Prostate gland (tissue), 2 donors: ENCODE data around the gene CIC. TPM values are rescaled to one million over a fixed set of nuclear protein-coding genes. Genes with fewer than 3 reads are reported as not detected.

ENCODE experiments used
- DNase-seq: peaks from one replicate; pipeline ENCODE4 v3.0.0-alpha.2; 2019; ENCODE audit warnings: low spot score
- H3K27ac ChIP-seq, 2 donors: fragments of 200-600 bp; sonication (generic); 2 replicates each; pipeline ENCODE4 v1.5.1; 2017 to 2019
- H3K27me3 ChIP-seq: fragments of 200-600 bp; sonication (generic); replicated peaks from 2 replicates; pipeline ENCODE4 v1.5.1; 2019; ENCODE audit not compliant: insufficient read depth
- H3K36me3 ChIP-seq, 2 donors: fragments of 200-600 bp; sonication (generic); 1 replicate in 1 of 2; 2 replicates in 1 of 2; pipeline versions ENCODE4 v1.5.1 to v1.8.1; 2017 to 2019
- H3K4me1 ChIP-seq: fragments of 200-600 bp; sonication (generic); replicated peaks from 2 replicates; pipeline ENCODE4 v1.5.1; 2019
- H3K4me3 ChIP-seq, 2 donors: fragments of 200-600 bp; sonication (generic); 2 replicates each; pipeline ENCODE4 v1.5.1; 2017 to 2019
- H3K9me3 ChIP-seq: fragments of 200-600 bp; sonication (generic); 2 replicates; pipeline ENCODE4 v1.5.1; 2017
- CTCF ChIP-seq, 4 experiments: fragments of 200-600 bp in 2 of 4; fragments of 450-650 bp in 2 of 4; sonication (generic) in 2 of 4; IDR thresholded peaks; 1 replicate in 3 of 4; 2 replicates in 1 of 4; pipeline ENCODE4 v1.5.1; 2016 to 2019; ENCODE audit warnings: antibody characterized with exemption in 4 of 4, mild to moderate bottlenecking in 2 of 4, moderate library complexity in 2 of 4
- POLR2A ChIP-seq: fragments of 450-650 bp; IDR thresholded peaks from one replicate; pipeline ENCODE4 v1.6.1; 2016; ENCODE audit warnings: antibody characterized with exemption, mild to moderate bottlenecking
- POLR2AphosphoS5 ChIP-seq: sonication (generic); formaldehyde crosslinking; IDR thresholded peaks from one replicate; pipeline ENCODE4 v1.6.1; 2017; ENCODE audit warnings: antibody characterized with exemption
- WGBS: methylation state at CpG from one replicate; pipeline ENCODE4 v1.1.5; 2018; 5-methylcytosine and 5-hydroxymethylcytosine counted together
- intact Hi-C: fragments of 100-400 bp; cut with DNase I; formaldehyde crosslinking; loops from one replicate; pipeline ENCODE4 v1.14.2; 2022
- total RNA-seq, 2 donors: library from RNA; depleted of rRNA; stranded (reverse); fragments of >200 nt; gene quantifications; one replicate each; pipeline ENCODE4 v1.1.0, GENCODE V29; 2016

The CIC gene
- total RNA-seq, 2 donors from 2014 or later: 64.6 to 145 TPM

DNA sequence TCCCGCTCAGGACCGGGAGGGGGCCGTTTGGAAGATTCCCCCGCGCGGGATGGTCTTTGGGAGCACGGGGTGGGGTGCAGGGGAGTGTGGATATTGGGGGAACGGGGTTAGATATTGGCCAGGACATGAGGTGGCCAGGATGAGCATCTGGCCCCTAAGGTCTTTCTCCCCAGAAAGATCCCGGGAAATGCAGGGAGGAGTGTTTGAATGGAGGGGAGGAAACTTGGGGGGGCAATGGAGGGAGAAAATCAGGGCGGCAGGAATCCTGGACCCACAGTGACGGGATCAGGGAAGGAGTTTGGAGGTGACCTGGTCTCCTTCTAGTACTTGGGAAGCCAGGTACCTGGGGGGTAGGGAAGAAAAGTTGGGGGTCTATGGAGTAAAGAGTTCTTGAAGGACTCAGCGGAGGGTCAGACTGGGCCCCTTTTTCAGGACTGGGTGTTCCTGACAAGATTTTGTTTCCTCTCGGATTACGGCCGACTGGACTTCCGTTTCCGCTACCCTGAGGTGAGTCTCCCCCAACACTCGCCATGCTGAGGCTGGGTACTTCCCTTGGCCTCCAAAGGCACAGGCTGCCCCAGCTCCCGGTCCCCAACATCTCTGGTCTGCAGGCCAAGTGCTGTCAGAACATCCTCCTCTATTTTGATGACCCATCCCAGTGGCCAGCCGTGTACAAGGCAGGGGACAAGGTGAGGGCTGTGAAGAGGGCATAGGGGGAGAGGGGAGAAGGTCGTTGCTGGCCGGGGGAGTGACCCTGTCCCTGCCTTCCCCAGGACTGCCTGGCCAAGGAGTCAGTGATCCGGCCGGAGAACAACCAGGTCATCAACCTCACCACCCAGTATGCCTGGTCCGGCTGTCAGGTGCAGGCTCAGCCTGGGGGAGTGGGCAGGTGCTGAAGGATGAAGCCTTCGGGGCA, 45.0 kb downstream of the CIC start:
- intact Hi-C loops: no loop called here
- no peak for TF ChIP-seq POLR2AphosphoS5
- TF ChIP-seq POLR2A: no peak
- TF ChIP-seq CTCF (IDR thresholded peaks at IDR 0.05): no peak
- Histone ChIP-seq H3K4me1 (peaks cover 3% of the 10 kb centered on the region), H3K9me3 (no peaks in the 10 kb centered on the region), H3K27me3 (no peaks in the 10 kb centered on the region), H3K36me3 (no peaks in the 10 kb centered on the region), H3K4me3 (peak overlapping the region in 1 of 2 donors; percentile 48), H3K27ac (no peak overlapping the region)
- no peak for DNase-seq
- 30% methylated on average over 26 of the region's 26 CpGs for WGBS

DNA sequence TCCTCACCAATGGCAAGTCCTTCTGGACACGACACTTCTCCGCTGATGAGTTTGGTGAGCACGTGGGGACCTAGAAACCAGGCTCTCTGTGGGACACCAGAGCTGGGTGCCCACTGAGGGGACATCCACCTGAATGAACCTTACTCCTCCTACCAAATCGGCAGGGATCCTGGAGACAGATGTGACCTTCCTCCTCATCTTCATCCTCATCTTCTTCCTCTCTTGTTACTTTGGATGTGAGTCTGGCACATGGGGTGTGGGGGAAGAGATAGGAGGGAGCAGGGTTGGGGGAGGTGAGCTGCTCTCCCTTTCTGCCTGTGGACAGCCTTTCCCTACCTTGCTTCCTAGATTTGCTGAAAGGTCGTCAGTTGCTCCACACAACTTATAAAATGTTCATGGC, 46.0 kb downstream of the CIC start:
- Histone ChIP-seq H3K27ac (no peak overlapping the region), H3K9me3 (no peaks in the 10 kb centered on the region), H3K4me3 (no peak overlapping the region), H3K36me3 (no peaks in the 10 kb centered on the region), H3K4me1 (peaks cover 3% of the 10 kb centered on the region), H3K27me3 (no peaks in the 10 kb centered on the region)
- DNase-seq: no peak
- TF ChIP-seq POLR2A (no peak), POLR2AphosphoS5 (no peak), CTCF (IDR thresholded peaks at IDR 0.05) (no peak)
- intact Hi-C loops: no loop called here
- 65% methylated on average over 5 of the region's 5 CpGs for WGBS

DNA sequence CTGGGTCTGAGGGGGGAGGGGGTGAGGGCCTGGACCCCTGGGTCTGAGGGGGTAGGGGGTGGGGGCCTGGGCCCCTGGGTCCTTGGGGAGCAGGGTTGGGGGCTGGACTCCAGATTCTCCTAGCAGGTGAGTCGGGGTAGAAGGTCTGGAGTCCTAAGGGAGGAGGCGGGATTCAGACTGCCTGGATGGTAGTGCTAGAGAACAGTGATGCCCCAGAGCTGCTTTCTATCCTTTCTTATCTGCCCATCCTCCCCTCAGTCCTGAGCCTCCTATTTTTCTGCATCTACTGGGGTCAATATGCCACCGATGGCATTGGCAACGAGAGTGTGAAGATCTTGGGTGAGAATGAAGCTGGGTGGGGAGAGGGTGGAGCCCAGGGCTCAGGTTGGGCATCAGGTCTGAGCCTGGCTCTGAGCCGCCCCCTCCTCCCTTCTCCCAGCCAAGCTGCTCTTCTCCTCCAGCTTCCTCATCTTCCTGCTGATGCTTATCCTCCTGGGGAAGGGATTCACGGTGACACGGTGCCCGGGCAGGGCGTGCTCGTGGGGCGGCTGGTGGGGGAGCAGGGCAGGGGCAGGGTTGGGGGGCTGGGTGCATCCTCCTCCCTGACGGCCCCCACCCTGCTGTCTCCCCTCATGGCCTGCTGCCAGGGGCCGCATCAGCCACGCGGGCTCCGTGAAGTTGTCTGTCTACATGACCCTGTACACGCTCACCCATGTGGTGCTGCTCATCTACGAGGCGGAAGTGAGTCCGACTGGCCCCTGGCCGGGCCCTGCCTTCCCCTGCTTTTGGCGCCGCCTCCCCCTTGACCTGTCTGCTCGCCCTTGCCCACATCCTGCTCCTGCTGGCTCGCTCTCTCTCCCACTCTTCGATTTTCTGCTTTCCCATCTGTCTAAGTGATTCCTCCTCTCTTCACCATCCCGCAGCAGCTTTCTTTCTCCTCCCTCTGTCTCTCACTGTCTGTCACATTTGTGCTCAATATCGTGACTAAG, 47.5 kb downstream of the CIC start:
- intact Hi-C loops: no loop called here
- DNase-seq: no peak
- TF ChIP-seq POLR2A: no peak
- TF ChIP-seq CTCF (IDR thresholded peaks at IDR 0.05): no peak
- no peak for TF ChIP-seq POLR2AphosphoS5
- no peak overlapping the region for H3K4me3 ChIP-seq
- H3K27me3 ChIP-seq: no peaks in the 10 kb centered on the region
- no peaks in the 10 kb centered on the region for H3K36me3 ChIP-seq
- no peak overlapping the region for H3K27ac ChIP-seq
- H3K4me1 ChIP-seq: peaks cover 3% of the 10 kb centered on the region
- 36% methylated on average over 28 of the region's 28 CpGs for WGBS
- H3K9me3 ChIP-seq: no peaks in the 10 kb centered on the region

DNA sequence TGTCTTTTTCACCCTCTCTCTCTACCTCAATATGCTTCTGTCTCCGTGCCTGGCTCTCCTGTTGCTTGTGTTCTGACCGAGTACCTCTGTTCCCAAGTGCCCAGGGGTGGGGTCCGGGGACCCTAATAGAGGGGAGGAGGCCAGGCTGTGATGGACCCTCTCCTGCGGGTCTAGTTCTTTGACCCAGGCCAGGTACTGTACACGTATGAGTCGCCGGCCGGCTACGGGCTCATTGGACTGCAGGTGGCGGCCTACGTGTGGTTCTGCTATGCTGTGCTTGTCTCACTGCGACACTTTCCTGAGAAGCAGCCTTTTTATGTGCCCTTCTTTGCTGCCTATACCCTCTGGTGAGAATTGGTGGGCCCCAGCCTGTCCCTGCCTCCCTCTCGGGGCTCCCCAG, 48.5 kb downstream of the CIC start:
- intact Hi-C loops: no loop called here
- 80% methylated on average over 13 of the region's 13 CpGs for WGBS
- H3K27me3 ChIP-seq: no peaks in the 10 kb centered on the region

More for the DNA sequence above, 48.5 kb downstream of the CIC start:
- no peak for DNase-seq
- H3K4me3 ChIP-seq: no peak overlapping the region
- H3K9me3 ChIP-seq: no peaks in the 10 kb centered on the region
- H3K27ac ChIP-seq: no peak overlapping the region
- no peaks in the 10 kb centered on the region for H3K36me3 ChIP-seq
- TF ChIP-seq CTCF (IDR thresholded peaks at IDR 0.05) (no peak), POLR2A (no peak), POLR2AphosphoS5 (no peak)
- peaks cover 3% of the 10 kb centered on the region for H3K4me1 ChIP-seq
